Glutamatergic neuron (in vitro differentiated cells): ENCODE measurements around the gene PLA2G4A. TPM values are rescaled to one million over a fixed set of nuclear protein-coding genes. Genes with fewer than 3 reads are reported as not detected.

Source experiments
- DNase-seq: peaks from one replicate; pipeline ENCODE4 v3.0.0; 2022
- H3K27ac Mint-ChIP-seq: one replicate; pipeline ENCODE4 v1.8.0; 2020; ENCODE audit warnings: mild to moderate bottlenecking, mixed read lengths, inconsistent platforms; ENCODE audit not compliant: unreplicated experiment
- H3K27me3 Mint-ChIP-seq: one replicate; pipeline ENCODE4 v1.8.0; 2020; ENCODE audit warnings: mild to moderate bottlenecking, moderate library complexity, mixed read lengths, inconsistent platforms; ENCODE audit not compliant: unreplicated experiment
- H3K36me3 Mint-ChIP-seq: one replicate; pipeline ENCODE4 v1.8.0; 2020; ENCODE audit warnings: mild to moderate bottlenecking, mixed read lengths, inconsistent platforms; ENCODE audit not compliant: unreplicated experiment
- H3K4me1 Mint-ChIP-seq: one replicate; pipeline ENCODE4 v1.8.0; 2020; ENCODE audit warnings: mild to moderate bottlenecking, low read depth, mixed read lengths, inconsistent platforms; ENCODE audit not compliant: unreplicated experiment
- H3K4me3 Mint-ChIP-seq: one replicate; pipeline ENCODE4 v1.8.0; 2020; ENCODE audit warnings: mild to moderate bottlenecking, mixed read lengths, inconsistent platforms; ENCODE audit not compliant: unreplicated experiment
- H3K9me3 Mint-ChIP-seq: one replicate; pipeline ENCODE4 v1.8.0; 2020; ENCODE audit warnings: mild to moderate bottlenecking, moderate library complexity, mixed read lengths, inconsistent platforms; ENCODE audit not compliant: unreplicated experiment
- long read RNA-seq: library from polyadenylated mRNA; unstranded; transcript quantifications from one replicate; pipeline ENCODE4 v2.0.0, GENCODE V29; 2020; ENCODE audit not compliant: unreplicated experiment
- total RNA-seq: library from RNA; stranded (reverse); fragmentation: NEBNext Ultra II Directional; extraction: Animal tissue kit (Norgen Biotek cat#: 25700); gene quantifications from one replicate; pipeline ENCODE4 v1.2.1, GENCODE V29; 2021; ENCODE audit not compliant: unreplicated experiment
- TF ChIP-seq, protein P1 (sequence below): fragments of 200-600 bp; sonication (generic); IDR thresholded peaks from one replicate; pipeline ENCODE4 v1.5.0; 2021; ENCODE audit not compliant: partially characterized antibody, unreplicated experiment

The PLA2G4A gene
- not detected for total RNA-seq
- long read RNA-seq = 0 reads

DNA sequence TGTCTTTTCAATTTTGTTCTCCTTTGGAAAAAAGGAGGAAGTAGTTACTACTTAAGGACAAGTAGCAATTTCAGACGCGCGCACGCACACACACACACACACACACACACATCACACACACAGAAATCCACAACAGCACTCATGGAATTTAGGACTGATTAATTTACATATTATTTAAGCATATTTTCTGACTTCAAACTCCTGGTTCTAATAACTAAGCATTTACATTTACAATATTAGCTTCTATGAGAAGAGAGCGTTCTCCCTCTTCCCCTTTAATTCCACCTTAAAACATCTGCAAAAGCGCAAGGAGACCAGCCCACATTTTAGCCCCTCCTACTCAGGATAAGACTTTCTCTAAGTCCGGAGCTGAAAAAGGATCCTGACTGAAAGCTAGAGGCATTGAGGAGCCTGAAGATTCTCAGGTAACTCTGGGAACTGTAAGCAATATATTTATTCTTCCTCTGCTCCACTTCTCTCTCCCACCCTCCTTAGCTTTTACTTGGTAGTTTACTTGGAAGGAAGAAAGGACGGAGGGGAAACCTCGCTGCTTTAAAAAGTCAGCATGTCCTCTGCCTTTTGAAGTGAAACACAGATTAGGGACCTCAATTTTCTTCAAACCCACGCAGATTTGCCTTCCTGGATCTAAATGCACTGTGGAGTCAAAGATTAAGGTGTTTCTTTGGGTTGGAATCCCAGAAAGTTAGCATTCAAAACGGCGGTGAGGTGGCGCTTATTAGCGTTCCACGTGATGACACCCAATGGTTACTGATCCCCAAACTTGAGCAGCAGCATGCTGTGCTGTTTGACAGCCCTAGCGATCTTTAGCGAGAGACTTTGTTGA lies at the start of gene PLA2G4A:
PLA2G4A (plus strand) TSS at position 339 of the 844 bp plus-strand sequence. CDS start 25,406 bp downstream, outside the sequence.
- TF ChIP-seq, protein P1, sequence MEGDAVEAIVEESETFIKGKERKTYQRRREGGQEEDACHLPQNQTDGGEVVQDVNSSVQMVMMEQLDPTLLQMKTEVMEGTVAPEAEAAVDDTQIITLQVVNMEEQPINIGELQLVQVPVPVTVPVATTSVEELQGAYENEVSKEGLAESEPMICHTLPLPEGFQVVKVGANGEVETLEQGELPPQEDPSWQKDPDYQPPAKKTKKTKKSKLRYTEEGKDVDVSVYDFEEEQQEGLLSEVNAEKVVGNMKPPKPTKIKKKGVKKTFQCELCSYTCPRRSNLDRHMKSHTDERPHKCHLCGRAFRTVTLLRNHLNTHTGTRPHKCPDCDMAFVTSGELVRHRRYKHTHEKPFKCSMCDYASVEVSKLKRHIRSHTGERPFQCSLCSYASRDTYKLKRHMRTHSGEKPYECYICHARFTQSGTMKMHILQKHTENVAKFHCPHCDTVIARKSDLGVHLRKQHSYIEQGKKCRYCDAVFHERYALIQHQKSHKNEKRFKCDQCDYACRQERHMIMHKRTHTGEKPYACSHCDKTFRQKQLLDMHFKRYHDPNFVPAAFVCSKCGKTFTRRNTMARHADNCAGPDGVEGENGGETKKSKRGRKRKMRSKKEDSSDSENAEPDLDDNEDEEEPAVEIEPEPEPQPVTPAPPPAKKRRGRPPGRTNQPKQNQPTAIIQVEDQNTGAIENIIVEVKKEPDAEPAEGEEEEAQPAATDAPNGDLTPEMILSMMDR = no peak
- no peak within 1 kb of the TSS for H3K27ac Mint-ChIP-seq
- H3K4me3 Mint-ChIP-seq = peak within 1 kb of the TSS; percentile 84
- no peaks in the 10 kb centered on the region for H3K27me3 Mint-ChIP-seq
- DNase-seq = no peak
- H3K4me1 Mint-ChIP-seq = no peaks in the 10 kb centered on the region
- H3K9me3 Mint-ChIP-seq = no peaks in the 10 kb centered on the region
- no peaks in the 10 kb centered on the region for H3K36me3 Mint-ChIP-seq

DNA sequence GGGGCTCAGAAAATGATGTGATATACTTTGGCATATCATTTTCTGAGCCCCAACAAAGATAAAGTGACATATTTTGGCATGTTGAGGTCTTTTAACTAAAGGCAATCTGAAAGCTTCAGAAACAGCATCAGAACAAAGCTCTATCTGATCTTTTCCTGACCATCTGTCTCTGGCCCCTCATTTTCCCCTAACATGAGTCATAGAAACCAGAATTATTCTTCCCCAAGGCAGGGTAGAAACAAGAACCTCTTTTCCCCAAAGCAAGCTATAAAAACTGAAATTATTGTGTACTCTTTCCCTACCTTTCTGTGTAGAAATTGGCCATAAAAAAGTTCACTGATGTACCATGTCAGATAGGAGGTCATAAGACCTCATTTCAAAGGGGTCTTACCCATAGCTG lies 48.7 kb upstream of the PLA2G4A start:
- Mint-ChIP-seq H3K27me3 (no peaks in the 10 kb centered on the region), H3K4me1 (peaks cover 10% of the 10 kb centered on the region), H3K36me3 (no peaks in the 10 kb centered on the region), H3K27ac (peak overlapping the region; percentile 48), H3K4me3 (no peak overlapping the region), H3K9me3 (no peaks in the 10 kb centered on the region)
- TF ChIP-seq, protein P1 = no peak
- no peak for DNase-seq

DNA sequence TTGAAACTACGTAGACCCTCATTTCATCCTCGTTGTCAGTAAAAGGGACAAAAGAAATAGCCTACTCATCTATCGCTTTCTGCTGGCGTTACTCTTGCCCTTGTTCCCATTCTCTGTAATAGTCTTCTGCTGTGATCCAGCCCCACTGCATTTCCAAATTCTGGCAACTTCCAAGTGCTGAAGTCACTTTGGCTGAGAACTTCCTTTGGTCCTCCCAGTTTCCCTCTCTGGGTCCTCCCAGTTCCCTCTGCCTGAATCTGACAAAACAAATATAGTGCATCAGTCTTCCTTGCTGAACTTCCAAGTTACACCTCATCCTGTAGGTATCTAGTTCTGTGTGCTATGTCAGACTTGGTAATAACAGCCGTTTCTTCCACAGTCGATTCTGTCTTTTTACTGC lies 47.0 kb upstream of the PLA2G4A start:
- TF ChIP-seq, protein P1 = no peak
- Mint-ChIP-seq H3K4me3 (no peak overlapping the region), H3K4me1 (peaks cover 10% of the 10 kb centered on the region), H3K9me3 (no peaks in the 10 kb centered on the region), H3K36me3 (no peaks in the 10 kb centered on the region), H3K27ac (no peak overlapping the region), H3K27me3 (no peaks in the 10 kb centered on the region)
- DNase-seq = no peak

DNA sequence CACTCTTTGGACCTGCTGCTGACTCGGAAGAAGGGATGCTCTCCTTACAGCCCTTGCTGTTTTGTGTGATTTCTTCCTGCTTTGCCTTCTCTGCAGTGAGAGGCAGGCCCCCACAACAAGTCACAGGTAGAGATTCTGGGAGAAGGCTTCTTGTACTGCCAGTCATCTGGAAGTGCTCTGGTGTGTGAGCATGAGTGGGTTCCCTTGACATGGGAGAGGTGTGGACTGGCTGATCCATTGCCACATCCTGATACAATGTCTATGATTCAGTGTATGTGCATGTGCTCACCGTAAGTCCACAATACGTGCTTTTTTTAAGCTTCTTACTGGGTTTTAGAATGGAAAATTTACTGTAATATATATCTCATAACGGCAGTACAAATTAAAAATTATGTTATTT lies 46.0 kb upstream of the PLA2G4A start:
- TF ChIP-seq, protein P1 = no peak
- no peaks in the 10 kb centered on the region for H3K36me3 Mint-ChIP-seq
- no peak overlapping the region for H3K27ac Mint-ChIP-seq
- H3K27me3 Mint-ChIP-seq = no peaks in the 10 kb centered on the region
- H3K4me1 Mint-ChIP-seq = peaks cover 10% of the 10 kb centered on the region
- H3K9me3 Mint-ChIP-seq = no peaks in the 10 kb centered on the region
- DNase-seq = no peak
- H3K4me3 Mint-ChIP-seq = no peak overlapping the region

DNA sequence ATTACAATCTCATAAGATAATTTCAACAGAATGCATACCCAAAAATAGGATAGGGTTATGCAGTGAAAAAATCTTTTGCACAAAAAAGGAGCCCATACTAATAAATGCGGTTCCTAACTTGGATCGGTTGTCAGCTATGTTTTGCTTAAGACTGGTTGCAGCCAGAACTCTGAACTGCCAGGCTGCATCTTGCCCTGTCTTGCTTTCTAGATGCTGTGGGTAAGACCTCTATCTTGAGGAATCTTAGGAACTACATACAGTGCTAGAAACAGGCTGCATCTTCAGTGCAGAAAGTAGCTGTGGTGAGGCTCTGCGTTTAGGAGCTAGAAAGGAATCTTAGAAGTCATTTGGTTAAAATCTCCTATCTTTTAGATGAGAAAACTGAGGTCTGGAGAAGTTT lies 45.6 kb upstream of the PLA2G4A start:
- TF ChIP-seq, protein P1 = no peak
- no peaks in the 10 kb centered on the region for H3K9me3 Mint-ChIP-seq
- H3K4me1 Mint-ChIP-seq = peaks cover 10% of the 10 kb centered on the region
- no peak overlapping the region for H3K27ac Mint-ChIP-seq
- no peaks in the 10 kb centered on the region for H3K27me3 Mint-ChIP-seq
- H3K36me3 Mint-ChIP-seq = no peaks in the 10 kb centered on the region
- no peak overlapping the region for H3K4me3 Mint-ChIP-seq
- DNase-seq = no peak
